ENCODE data around the gene PPP1R12B.
"Not testable (repeated sequence)": the region's sequence is repeated elsewhere in the genome, so short reads cannot be mapped to it uniquely, and the experiment has no call there.

GRCh38 chr1:202619012-202619411 is 270.5 kb downstream of the PPP1R12B start:
- TF ChIP-seq, protein P1, sequence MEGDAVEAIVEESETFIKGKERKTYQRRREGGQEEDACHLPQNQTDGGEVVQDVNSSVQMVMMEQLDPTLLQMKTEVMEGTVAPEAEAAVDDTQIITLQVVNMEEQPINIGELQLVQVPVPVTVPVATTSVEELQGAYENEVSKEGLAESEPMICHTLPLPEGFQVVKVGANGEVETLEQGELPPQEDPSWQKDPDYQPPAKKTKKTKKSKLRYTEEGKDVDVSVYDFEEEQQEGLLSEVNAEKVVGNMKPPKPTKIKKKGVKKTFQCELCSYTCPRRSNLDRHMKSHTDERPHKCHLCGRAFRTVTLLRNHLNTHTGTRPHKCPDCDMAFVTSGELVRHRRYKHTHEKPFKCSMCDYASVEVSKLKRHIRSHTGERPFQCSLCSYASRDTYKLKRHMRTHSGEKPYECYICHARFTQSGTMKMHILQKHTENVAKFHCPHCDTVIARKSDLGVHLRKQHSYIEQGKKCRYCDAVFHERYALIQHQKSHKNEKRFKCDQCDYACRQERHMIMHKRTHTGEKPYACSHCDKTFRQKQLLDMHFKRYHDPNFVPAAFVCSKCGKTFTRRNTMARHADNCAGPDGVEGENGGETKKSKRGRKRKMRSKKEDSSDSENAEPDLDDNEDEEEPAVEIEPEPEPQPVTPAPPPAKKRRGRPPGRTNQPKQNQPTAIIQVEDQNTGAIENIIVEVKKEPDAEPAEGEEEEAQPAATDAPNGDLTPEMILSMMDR (IDR thresholded peaks at IDR 0.05; ENCODE audit: extremely low read depth in 1 of 2, insufficient read depth in 1 of 2, low read depth in 1 of 2, low read length in 2 of 2), result not testable (repeated sequence)
- not testable (repeated sequence) for TF ChIP-seq POLR2A (IDR thresholded peaks at IDR 0.05; ENCODE audit: low read depth, low read length); JUN (IDR thresholded peaks at IDR 0.05; ENCODE audit: borderline replicate concordance, insufficient read depth, insufficient read length, low read depth); POLR2AphosphoS5 (IDR thresholded peaks at IDR 0.05; ENCODE audit: insufficient read depth, low read depth, low read length); EZH2 (IDR thresholded peaks at IDR 0.05; ENCODE audit: borderline replicate concordance, low read depth, low read length, severe bottlenecking); MAX (IDR thresholded peaks at IDR 0.05; ENCODE audit: insufficient read depth, insufficient read length)
